Cardiac muscle cell (in vitro differentiated cells and primary cell): ENCODE results near the gene POLR1D. TPM values are rescaled to one million over a fixed set of nuclear protein-coding genes. Genes with fewer than 3 reads are reported as not detected.

Experiments used
- DNase-seq, 2 donors: peaks; one replicate each; pipeline versions ENCODE4 v3.0.0 to v3.0.0-alpha.2; 2010 to 2017; ENCODE audit warnings: low read depth in 1 of 2, low spot score in 1 of 2
- H3K27ac ChIP-seq: fragments of 200-600 bp; sonication (generic); 2 replicates; pipeline ENCODE4 v1.5.1; 2016
- H3K27me3 ChIP-seq: fragments of 200-600 bp; sonication (generic); 2 replicates; pipeline ENCODE4 v1.6.0; 2016; ENCODE audit warnings: control low read depth
- H3K36me3 ChIP-seq: fragments of 200-600 bp; sonication (generic); 2 replicates; pipeline ENCODE4 v1.5.1; 2016; ENCODE audit warnings: control low read depth
- H3K4me1 ChIP-seq: fragments of 200-600 bp; sonication (generic); 2 replicates; pipeline ENCODE4 v1.8.1; 2017; ENCODE audit warnings: low read depth, mild to moderate bottlenecking, mixed run types
- H3K4me3 ChIP-seq: fragments of 200-600 bp; sonication (generic); 2 replicates; pipeline ENCODE4 v1.5.1; 2016; ENCODE audit warnings: mild to moderate bottlenecking
- H3K9me3 ChIP-seq: fragments of 200-600 bp; sonication (generic); 2 replicates; pipeline ENCODE4 v1.5.1; 2017; ENCODE audit warnings: low read depth, mild to moderate bottlenecking, control low read depth
- polyA plus RNA-seq: library from polyadenylated mRNA; unstranded; fragments of >200 nt; fragmentation: Nextera tagmentation; extraction: Ambion mirVana; gene quantifications from 2 replicates; pipeline ENCODE4 v1.2.1, GENCODE V29; 2016
- total RNA-seq: library from RNA; depleted of rRNA; stranded (reverse); fragments of >200 nt; gene quantifications from 2 replicates; pipeline ENCODE4 v1.2.3, GENCODE V29; 2016
- TF ChIP-seq, protein P1 (sequence below): IDR thresholded peaks from 2 replicates; pipeline ENCODE4 v1.5.1; 2012; ENCODE audit warnings: low read depth, mild to moderate bottlenecking, low read length

POLR1D gene
- total and polyA plus RNA-seq, 2 experiments from 2014 or later = 101 to 116 TPM

DNA sequence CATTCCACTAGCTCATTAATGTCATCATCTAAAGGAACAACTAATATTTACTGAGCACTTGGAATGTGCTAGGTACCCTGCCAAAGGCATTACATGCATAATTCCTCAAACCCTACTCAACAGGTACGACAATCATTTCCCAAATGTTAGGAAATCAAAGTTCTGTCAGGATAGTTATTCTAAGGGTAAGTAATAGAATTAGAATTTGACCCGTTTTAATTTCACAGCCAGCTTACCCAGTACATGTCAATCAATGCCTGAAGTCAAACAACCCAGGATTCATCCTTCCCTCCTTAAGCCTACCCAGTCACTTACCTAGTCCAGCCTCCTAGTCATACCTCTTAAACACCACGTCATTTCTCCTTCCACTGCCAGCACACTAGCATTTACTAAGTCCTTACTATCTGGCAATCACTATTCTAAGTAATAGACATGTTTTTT lies 3.8 kb upstream of the POLR1D start:
- no peaks in the 10 kb centered on the region for H3K9me3 ChIP-seq
- TF ChIP-seq, protein P1, sequence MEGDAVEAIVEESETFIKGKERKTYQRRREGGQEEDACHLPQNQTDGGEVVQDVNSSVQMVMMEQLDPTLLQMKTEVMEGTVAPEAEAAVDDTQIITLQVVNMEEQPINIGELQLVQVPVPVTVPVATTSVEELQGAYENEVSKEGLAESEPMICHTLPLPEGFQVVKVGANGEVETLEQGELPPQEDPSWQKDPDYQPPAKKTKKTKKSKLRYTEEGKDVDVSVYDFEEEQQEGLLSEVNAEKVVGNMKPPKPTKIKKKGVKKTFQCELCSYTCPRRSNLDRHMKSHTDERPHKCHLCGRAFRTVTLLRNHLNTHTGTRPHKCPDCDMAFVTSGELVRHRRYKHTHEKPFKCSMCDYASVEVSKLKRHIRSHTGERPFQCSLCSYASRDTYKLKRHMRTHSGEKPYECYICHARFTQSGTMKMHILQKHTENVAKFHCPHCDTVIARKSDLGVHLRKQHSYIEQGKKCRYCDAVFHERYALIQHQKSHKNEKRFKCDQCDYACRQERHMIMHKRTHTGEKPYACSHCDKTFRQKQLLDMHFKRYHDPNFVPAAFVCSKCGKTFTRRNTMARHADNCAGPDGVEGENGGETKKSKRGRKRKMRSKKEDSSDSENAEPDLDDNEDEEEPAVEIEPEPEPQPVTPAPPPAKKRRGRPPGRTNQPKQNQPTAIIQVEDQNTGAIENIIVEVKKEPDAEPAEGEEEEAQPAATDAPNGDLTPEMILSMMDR = no peak
- H3K36me3 ChIP-seq = peaks cover 1% of the 10 kb centered on the region
- H3K27ac ChIP-seq = no peak overlapping the region
- no peak overlapping the region for H3K4me3 ChIP-seq
- H3K4me1 ChIP-seq = peaks cover 23% of the 10 kb centered on the region
- no peak for DNase-seq
- H3K27me3 ChIP-seq = no peaks in the 10 kb centered on the region

DNA sequence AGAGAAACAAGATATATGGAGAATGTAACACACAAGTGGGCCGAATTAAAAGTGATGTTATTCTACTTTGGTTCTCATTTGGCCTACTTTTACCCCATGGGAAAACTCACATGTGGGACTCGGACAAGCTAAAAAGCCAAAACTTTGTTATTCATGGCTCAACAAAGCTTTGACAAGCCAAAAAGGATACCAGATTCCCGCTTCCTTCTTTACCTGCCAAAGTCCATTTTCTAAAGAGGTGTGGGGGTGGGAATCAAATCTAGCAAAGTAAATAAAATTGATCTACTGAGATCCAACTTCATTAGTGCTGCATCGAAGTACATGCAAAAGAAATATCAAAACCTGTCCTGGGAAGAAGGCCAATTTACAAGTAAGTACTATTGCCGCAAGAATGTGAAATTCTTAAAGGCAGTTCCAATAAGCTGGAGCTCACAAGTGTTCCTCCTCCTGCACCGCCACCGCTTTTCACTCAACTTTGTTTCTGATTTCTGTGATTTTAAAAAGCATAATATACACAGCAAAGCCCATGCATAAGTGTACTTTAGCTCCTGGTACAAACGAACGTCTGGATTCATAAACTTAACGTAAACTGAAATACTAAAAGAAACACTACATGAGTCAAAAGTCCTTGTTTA lies 2.5 kb upstream of the POLR1D start:
- Histone ChIP-seq H3K27ac (peak overlapping the region; percentile 83), H3K4me3 (peak overlapping the region; percentile 53), H3K9me3 (no peaks in the 10 kb centered on the region), H3K27me3 (no peaks in the 10 kb centered on the region), H3K36me3 (peaks cover 6% of the 10 kb centered on the region), H3K4me1 (peaks cover 23% of the 10 kb centered on the region)
- peak in 1 of 2 donors; percentile 61 for DNase-seq
- TF ChIP-seq, protein P1 = no peak

GRCh38 chr13:27619728-27620376 lies 1.8 kb upstream of the POLR1D start:
- Histone ChIP-seq H3K9me3 (no peaks in the 10 kb centered on the region), H3K36me3 (peaks cover 6% of the 10 kb centered on the region), H3K4me3 (peak overlapping the region; percentile 53), H3K27ac (peak overlapping the region; percentile 83), H3K27me3 (no peaks in the 10 kb centered on the region), H3K4me1 (peaks cover 23% of the 10 kb centered on the region)
- DNase-seq = peak in 1 of 2 donors; percentile 43
- TF ChIP-seq, protein P1 = peak; percentile 25

DNA sequence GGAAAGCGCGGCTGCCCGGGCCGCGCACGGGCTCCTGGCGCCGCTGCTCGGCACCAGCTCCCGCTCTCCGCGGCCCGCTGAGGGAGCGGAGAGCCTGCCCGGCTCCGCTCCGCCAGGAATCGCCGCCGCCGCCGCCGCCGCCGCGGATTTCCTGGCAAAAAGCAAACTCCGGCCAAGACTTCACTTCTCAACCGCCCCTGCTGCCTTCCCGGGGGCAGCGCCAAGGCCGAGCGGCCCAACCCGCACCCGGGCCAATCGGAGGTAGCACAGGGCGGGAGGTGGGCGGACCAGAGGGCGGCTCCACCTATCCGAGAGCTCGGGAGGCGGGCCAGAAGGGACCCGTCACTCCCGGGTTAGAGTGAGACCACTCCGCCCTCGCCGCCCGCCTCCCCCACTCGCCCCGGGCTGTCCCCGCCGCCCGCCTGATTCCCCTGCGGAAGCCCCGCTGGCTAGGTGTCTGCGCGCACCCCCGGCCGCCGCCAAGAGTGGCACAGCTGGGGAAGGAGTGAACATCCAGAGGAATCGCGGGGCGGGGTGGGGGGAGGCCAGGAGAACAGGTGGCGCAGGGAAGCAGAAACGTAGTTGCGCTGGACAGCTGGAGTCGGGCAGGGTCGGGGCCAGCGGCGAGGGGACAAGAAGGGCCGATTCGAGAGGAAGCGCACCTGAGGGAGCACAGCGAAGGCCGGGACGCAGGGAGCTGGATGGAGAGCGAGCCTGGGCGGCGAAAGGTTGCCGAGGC lies 1.1 kb upstream of the POLR1D start, which contains the start of gene LNX2:
LNX2 (minus strand) TSS at position 153 of the 739 bp plus-strand sequence. CDS start 38,826 bp downstream, outside the sequence.
- Histone ChIP-seq H3K27ac (peak within 1 kb of the TSS; percentile 83), H3K36me3 (peaks cover 6% of the 10 kb centered on the region), H3K27me3 (no peaks in the 10 kb centered on the region), H3K4me1 (peaks cover 23% of the 10 kb centered on the region), H3K4me3 (peak within 1 kb of the TSS; percentile 53), H3K9me3 (no peaks in the 10 kb centered on the region)
- TF ChIP-seq, protein P1 = no peak
- DNase-seq = peak; percentile 98 to 99

GRCh38 chr13:27621116-27621365 lies 651 bp upstream of the POLR1D start:
- Histone ChIP-seq H3K27me3 (no peaks in the 10 kb centered on the region), H3K4me3 (peak overlapping the region; percentile 53), H3K4me1 (peaks cover 23% of the 10 kb centered on the region), H3K9me3 (no peaks in the 10 kb centered on the region), H3K27ac (peak overlapping the region; percentile 81), H3K36me3 (peaks cover 6% of the 10 kb centered on the region)
- TF ChIP-seq, protein P1 = no peak
- DNase-seq = no peak
